K562 (cell line): ENCODE data around the gene PRAMEF1. TPM values are rescaled to one million over a fixed set of nuclear protein-coding genes. Genes with fewer than 3 reads are reported as not detected.

Source experiments
- KLF6 ChIP-seq: fragments of 250-450 bp; sonication (Bioruptor Pico); IDR thresholded peaks from 2 replicates; pipeline ENCODE4 v1.4.0; 2020; ENCODE audit warnings: mild to moderate bottlenecking, moderate library complexity, borderline replicate concordance
- ZNF695 ChIP-seq: fragments of 450-650 bp; formaldehyde crosslinking; IDR thresholded peaks from 2 replicates; pipeline ENCODE4 v1.4.0; 2020; ENCODE audit warnings: mild to moderate bottlenecking, moderate library complexity
- ZNF79 ChIP-seq: fragments of 250-450 bp; sonication (Bioruptor Pico); IDR thresholded peaks from 2 replicates; pipeline ENCODE4 v1.4.0; 2020; ENCODE audit warnings: low read depth, mild to moderate bottlenecking, moderate library complexity
- polyA plus RNA-seq, 8 experiments: library from polyadenylated mRNA; depleted of rRNA in 4 of 8; stranded (reverse) in 5 of 8; unstranded in 3 of 8; fragments of >200 nt; fragmentation: Nextera tagmentation in 2 of 8; fragmentation: Illumina TruSeq in 1 of 8; extraction: Ambion mirVana in 2 of 8; extraction: Trizol in 1 of 8; gene quantifications; 2 replicates each; pipeline versions ENCODE4 v1.2.1 to v1.2.3, GENCODE V29; 2011 to 2014; ENCODE audit warnings: inconsistent platforms in 1 of 8, missing spikeins in 1 of 8
- total RNA-seq, 7 experiments: library from RNA; depleted of rRNA in 6 of 7; stranded (reverse); fragments of >200 nt in 6 of 7; fragmentation: Illumina TruSeq in 2 of 7; extraction: Trizol in 2 of 7; gene quantifications; 2 replicates each; pipeline versions ENCODE4 v1.2.1 to v1.2.3, GENCODE V29; 2011 to 2021; ENCODE audit warnings: low replicate concordance in 1 of 7
- TF ChIP-seq, protein P1 (sequence below): sonication (generic); formaldehyde crosslinking; IDR thresholded peaks from 2 replicates; pipeline ENCODE4 v1.9.0; 2022; ENCODE audit warnings: mild to moderate bottlenecking, missing genetic modification reagents
- TF ChIP-seq, protein P2 (sequence below): fragments of 450-650 bp; IDR thresholded peaks from one replicate; pipeline ENCODE4 v1.6.1; 2018; ENCODE audit warnings: mild to moderate bottlenecking, moderate library complexity; ENCODE audit not compliant: partially characterized antibody
- TF ChIP-seq, protein P3 (sequence below): sonication (generic); IDR thresholded peaks from 2 replicates; pipeline ENCODE4 v1.6.1; 2016
- TF ChIP-seq, protein P4 (sequence below): fragments of 250-450 bp; sonication (Bioruptor Pico); IDR thresholded peaks from 2 replicates; pipeline ENCODE4 v1.8.0; 2022; ENCODE audit warnings: inconsistent platforms, mild to moderate bottlenecking, moderate library complexity, borderline replicate concordance

The PRAMEF1 gene
- total and polyA plus RNA-seq, 9 of the 15 experiments (the other 6 are each of a cell fraction or from before 2014, with no cell fraction given), result not detected

DNA sequence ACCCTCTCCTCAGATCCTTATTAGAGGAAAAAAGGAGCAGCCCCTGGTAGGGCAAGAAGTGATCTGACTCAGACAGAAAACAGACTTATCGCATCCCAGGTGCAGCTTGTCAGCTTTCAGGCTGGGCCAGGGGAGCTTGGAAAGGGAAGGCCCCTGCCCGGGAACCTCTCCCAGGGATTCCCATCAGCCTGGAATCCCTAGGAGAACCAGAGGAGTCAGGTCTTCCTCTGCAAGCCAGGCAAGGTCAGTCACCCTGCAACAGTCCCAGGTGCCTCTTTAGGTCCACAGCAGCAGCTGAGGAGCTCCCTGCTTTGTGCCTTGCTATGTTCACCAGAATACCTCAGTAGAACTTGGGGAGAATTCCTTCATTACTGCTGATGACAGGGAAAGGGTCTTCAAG is 20.6 kb upstream of the PRAMEF1 start (continued):
- TF ChIP-seq ZNF79 (CRISPR knock-in tag) (no peak), KLF6 (no peak), ZNF695 (CRISPR knock-in tag) (no peak)
- TF ChIP-seq, protein P1, sequence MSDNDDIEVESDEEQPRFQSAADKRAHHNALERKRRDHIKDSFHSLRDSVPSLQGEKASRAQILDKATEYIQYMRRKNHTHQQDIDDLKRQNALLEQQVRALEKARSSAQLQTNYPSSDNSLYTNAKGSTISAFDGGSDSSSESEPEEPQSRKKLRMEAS (CRISPR knock-in tag), result no peak
- TF ChIP-seq, protein P2, sequence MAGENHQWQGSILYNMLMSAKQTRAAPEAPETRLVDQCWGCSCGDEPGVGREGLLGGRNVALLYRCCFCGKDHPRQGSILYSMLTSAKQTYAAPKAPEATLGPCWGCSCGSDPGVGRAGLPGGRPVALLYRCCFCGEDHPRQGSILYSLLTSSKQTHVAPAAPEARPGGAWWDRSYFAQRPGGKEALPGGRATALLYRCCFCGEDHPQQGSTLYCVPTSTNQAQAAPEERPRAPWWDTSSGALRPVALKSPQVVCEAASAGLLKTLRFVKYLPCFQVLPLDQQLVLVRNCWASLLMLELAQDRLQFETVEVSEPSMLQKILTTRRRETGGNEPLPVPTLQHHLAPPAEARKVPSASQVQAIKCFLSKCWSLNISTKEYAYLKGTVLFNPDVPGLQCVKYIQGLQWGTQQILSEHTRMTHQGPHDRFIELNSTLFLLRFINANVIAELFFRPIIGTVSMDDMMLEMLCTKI, result no peak
- TF ChIP-seq, protein P3, sequence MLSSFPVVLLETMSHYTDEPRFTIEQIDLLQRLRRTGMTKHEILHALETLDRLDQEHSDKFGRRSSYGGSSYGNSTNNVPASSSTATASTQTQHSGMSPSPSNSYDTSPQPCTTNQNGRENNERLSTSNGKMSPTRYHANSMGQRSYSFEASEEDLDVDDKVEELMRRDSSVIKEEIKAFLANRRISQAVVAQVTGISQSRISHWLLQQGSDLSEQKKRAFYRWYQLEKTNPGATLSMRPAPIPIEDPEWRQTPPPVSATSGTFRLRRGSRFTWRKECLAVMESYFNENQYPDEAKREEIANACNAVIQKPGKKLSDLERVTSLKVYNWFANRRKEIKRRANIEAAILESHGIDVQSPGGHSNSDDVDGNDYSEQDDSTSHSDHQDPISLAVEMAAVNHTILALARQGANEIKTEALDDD, result no peak
- TF ChIP-seq, protein P4, sequence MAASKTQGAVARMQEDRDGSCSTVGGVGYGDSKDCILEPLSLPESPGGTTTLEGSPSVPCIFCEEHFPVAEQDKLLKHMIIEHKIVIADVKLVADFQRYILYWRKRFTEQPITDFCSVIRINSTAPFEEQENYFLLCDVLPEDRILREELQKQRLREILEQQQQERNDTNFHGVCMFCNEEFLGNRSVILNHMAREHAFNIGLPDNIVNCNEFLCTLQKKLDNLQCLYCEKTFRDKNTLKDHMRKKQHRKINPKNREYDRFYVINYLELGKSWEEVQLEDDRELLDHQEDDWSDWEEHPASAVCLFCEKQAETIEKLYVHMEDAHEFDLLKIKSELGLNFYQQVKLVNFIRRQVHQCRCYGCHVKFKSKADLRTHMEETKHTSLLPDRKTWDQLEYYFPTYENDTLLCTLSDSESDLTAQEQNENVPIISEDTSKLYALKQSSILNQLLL (CRISPR knock-in tag), result no peak
